GM12878 (cell line): ENCODE data around the gene FOXB1. TPM values are rescaled to one million over a fixed set of nuclear protein-coding genes. Genes with fewer than 3 reads are reported as not detected.

ENCODE experiments used
- ATAC-seq: fragments of 200-7000 bp; cut with Tn5 transposase; 3 replicates; pipeline ENCODE4 v1.9.1; 2020; ENCODE audit warnings: mild to moderate bottlenecking, moderate library complexity
- BruUV-seq: library from RNA; stranded (reverse); fragments of 400-500 nt; replicated peaks from 2 replicates; lab custom pipeline; 2021; lab: Mats Ljungman, UMichigan
- CTCF ChIA-PET: fragments of 300-600 bp; sonication (Branson Sonifier 250); formaldehyde crosslinking; extraction: SDS; loops from one replicate; lab custom pipeline; 2021; ENCODE audit warnings: inconsistent platforms; lab: Yijun Ruan, JAX
- POLR2A ChIA-PET: fragments of 350-600 bp; formaldehyde crosslinking; extraction: SDS; loops from one replicate; lab custom pipeline; 2021; ENCODE audit warnings: inconsistent platforms; lab: Charles Lee
- RAD21 ChIA-PET: fragments of 300-600 bp; sonication (Branson Sonifier 250); formaldehyde crosslinking; loops from one replicate; lab custom pipeline; 2023; ENCODE audit warnings: antibody characterized with exemption; ENCODE audit not compliant: unreplicated experiment; lab: Charles Lee
- SMC1A ChIA-PET: fragments of 300-600 bp; sonication (Branson Sonifier 250); formaldehyde crosslinking; loops from one replicate; lab custom pipeline; 2023; ENCODE audit not compliant: unreplicated experiment, uncharacterized antibody; lab: Charles Lee
- DNase-seq: peaks from one replicate; pipeline ENCODE4 v3.0.0-alpha.2; 2011; ENCODE audit warnings: low read depth, low spot score
- FAIRE-seq: peaks from 3 replicates; lab custom pipeline; 2011; peaks lifted over from hg19 to GRCh38; lab: Jason Lieb, UNC
- H2AFZ ChIP-seq: 2 replicates; pipeline ENCODE4 v1.6.0; 2011; ENCODE audit warnings: low read depth, low read length, control low read depth; ENCODE audit not compliant: control insufficient read depth
- H3K27ac ChIP-seq: 2 replicates; pipeline ENCODE4 v1.5.1; 2011; ENCODE audit warnings: control low read depth; ENCODE audit not compliant: control insufficient read depth, insufficient read depth
- H3K27me3 ChIP-seq, 2 experiments: replicated peaks in 1 of 2; 2 replicates each; pipeline versions ENCODE4 v1.6.0 to v1.6.1; 2011; ENCODE audit warnings: low read length in 1 of 2; ENCODE audit not compliant: control insufficient read depth in 2 of 2, insufficient read depth in 2 of 2
- H3K36me3 ChIP-seq, 2 experiments: 2 replicates each; pipeline ENCODE4 v1.5.1; 2011; ENCODE audit warnings: low read length in 1 of 2; ENCODE audit not compliant: control insufficient read depth in 2 of 2, insufficient read depth in 2 of 2
- H3K4me1 ChIP-seq: 2 replicates; pipeline ENCODE4 v1.6.1; 2011; ENCODE audit warnings: mild to moderate bottlenecking, low read length, moderate library complexity, mixed read lengths; ENCODE audit not compliant: control insufficient read depth, insufficient read depth
- H3K4me2 ChIP-seq: 2 replicates; pipeline ENCODE4 v1.6.0; 2011; ENCODE audit warnings: control low read depth; ENCODE audit not compliant: control insufficient read depth, insufficient read depth
- H3K4me3 ChIP-seq: fragments of 200-600 bp; sonication (generic); 2 replicates; pipeline ENCODE4 v1.5.1; 2016
- H3K79me2 ChIP-seq: 2 replicates; pipeline ENCODE4 v1.6.0; 2011; ENCODE audit warnings: low read length; ENCODE audit not compliant: control insufficient read depth, insufficient read depth
- H3K9ac ChIP-seq: 2 replicates; pipeline ENCODE4 v1.8.0; 2011; ENCODE audit warnings: low read length, control low read depth, mixed read lengths; ENCODE audit not compliant: control insufficient read depth, insufficient read depth
- H3K9me3 ChIP-seq: replicated peaks from 3 replicates; pipeline ENCODE4 v1.5.1; 2011; ENCODE audit warnings: mild to moderate bottlenecking, low read length; ENCODE audit not compliant: control insufficient read depth, insufficient read depth
- H4K20me1 ChIP-seq: 2 replicates; pipeline ENCODE4 v1.6.0; 2011; ENCODE audit not compliant: control insufficient read depth, insufficient read depth
- ATF3 ChIP-seq: IDR thresholded peaks from 2 replicates; pipeline ENCODE4 v1.6.1; 2011; ENCODE audit warnings: low read depth, mild to moderate bottlenecking, low read length, moderate library complexity, borderline replicate concordance; ENCODE audit errors: extremely low read depth
- BCL3 ChIP-seq: IDR thresholded peaks from 2 replicates; pipeline ENCODE4 v1.6.1; 2011; ENCODE audit warnings: borderline replicate concordance, low read depth, mild to moderate bottlenecking, moderate library complexity, low read length; ENCODE audit not compliant: insufficient read depth, poor library complexity, severe bottlenecking
- CREM ChIP-seq: IDR thresholded peaks from 2 replicates; pipeline ENCODE4 v1.6.1; 2014; ENCODE audit warnings: antibody characterized with exemption, low read depth
- DPF2 ChIP-seq: fragments of 450-650 bp; IDR thresholded peaks from 2 replicates; pipeline ENCODE4 v1.6.1; 2017; ENCODE audit warnings: mild to moderate bottlenecking
- EP300 ChIP-seq, 2 experiments: fragments of 150-350 bp in 1 of 2; IDR thresholded peaks; 2 replicates each; pipeline ENCODE4 v1.6.1; 2011 to 2012; ENCODE audit warnings: low read depth in 2 of 2, low read length in 2 of 2, borderline replicate concordance in 1 of 2, improper control_type of control experiment in 1 of 2, inconsistent platforms in 1 of 2; ENCODE audit not compliant: control insufficient read depth in 1 of 2
- IKZF2 ChIP-seq, 2 experiments: fragments of 450-650 bp; IDR thresholded peaks; 2 replicates each; pipeline ENCODE4 v1.6.1; 2017; ENCODE audit warnings: mild to moderate bottlenecking in 2 of 2, moderate library complexity in 2 of 2
- MTA3 ChIP-seq: IDR thresholded peaks from 2 replicates; pipeline ENCODE4 v1.6.1; 2012; ENCODE audit warnings: low read length, inconsistent platforms, borderline replicate concordance
- NR2F1 ChIP-seq: fragments of 450-650 bp; conservative IDR thresholded peaks from 2 replicates; pipeline ENCODE4 v1.6.1; 2017; ENCODE audit warnings: mild to moderate bottlenecking
- POLR2A ChIP-seq: IDR thresholded peaks from 2 replicates; pipeline ENCODE4 v1.6.1; 2011; ENCODE audit warnings: low read depth, mild to moderate bottlenecking, low read length
- RBBP5 ChIP-seq: fragments of 200-600 bp; sonication (generic); conservative IDR thresholded peaks from 2 replicates; pipeline ENCODE4 v1.6.1; 2016
- RUNX3 ChIP-seq: IDR thresholded peaks from 2 replicates; pipeline ENCODE4 v1.6.1; 2012; ENCODE audit warnings: low read length, inconsistent platforms
- STAT3 ChIP-seq: IDR thresholded peaks from 2 replicates; pipeline ENCODE4 v1.6.1; 2011; ENCODE audit warnings: low read depth, low read length, improper control_type of control experiment
- ZNF24 ChIP-seq: fragments of 450-650 bp; IDR thresholded peaks from 2 replicates; pipeline ENCODE4 v1.6.1; 2017; ENCODE audit warnings: antibody characterized with exemption, mild to moderate bottlenecking
- ZNF384 ChIP-seq: IDR thresholded peaks from 2 replicates; pipeline ENCODE4 v1.6.1; 2012; ENCODE audit warnings: low read depth, mild to moderate bottlenecking, low read length, improper control_type of control experiment, borderline replicate concordance
- ZNF622 ChIP-seq: fragments of 450-650 bp; IDR thresholded peaks from 2 replicates; pipeline ENCODE4 v1.6.1; 2017; ENCODE audit warnings: mild to moderate bottlenecking, inconsistent platforms
- in situ Hi-C: fragments of 300-500 bp; cut with MboI; formaldehyde crosslinking; loops from 9 replicates; pipeline ENCODE4 v1.14.3; 2018; ENCODE audit warnings: mixed read lengths
- intact Hi-C: fragments of 100-400 bp; cut with micrococcal nuclease; formaldehyde crosslinking; loops from one replicate; pipeline ENCODE4 v1.14.2; 2022; ENCODE audit not compliant: unreplicated experiment
- polyA plus RNA-seq, 11 experiments: library from polyadenylated mRNA; depleted of rRNA in 4 of 11; unstranded in 6 of 11; stranded (reverse) in 5 of 11; fragments of >200 nt; fragmentation: Nextera tagmentation in 4 of 11; fragmentation: Illumina TruSeq in 1 of 11; extraction: Ambion mirVana in 4 of 11; extraction: Trizol in 1 of 11; gene quantifications; 1 replicate in 1 of 11; 2 replicates in 10 of 11; pipeline versions ENCODE4 v1.2.1 to v1.2.3, GENCODE V29; 2011 to 2016; ENCODE audit warnings: inconsistent platforms in 2 of 11, missing spikeins in 2 of 11, low read depth in 1 of 11
- total RNA-seq, 4 experiments: library from RNA; depleted of rRNA in 3 of 4; stranded (reverse); fragments of >200 nt in 3 of 4; fragmentation: Illumina TruSeq in 1 of 4; extraction: Trizol in 1 of 4; gene quantifications; 2 replicates each; pipeline versions ENCODE4 v1.2.1 to v1.2.3, GENCODE V29; 2013 to 2021

The FOXB1 gene
- total and polyA plus RNA-seq, 10 of the 15 experiments (the other 5 are each of a cell fraction or from before 2014, with no cell fraction given) = not detected

GRCh38 chr15:59958288-59958687 is 45.8 kb upstream of the FOXB1 start:
- Histone ChIP-seq H3K4me1 (no peaks in the 10 kb centered on the region), H3K4me3 (no peak overlapping the region), H3K4me2 (no peak overlapping the region), H4K20me1 (no peaks in the 10 kb centered on the region), H3K27ac (no peak overlapping the region), H3K27me3 (no peaks in the 10 kb centered on the region), H3K79me2 (no peaks in the 10 kb centered on the region), H3K9me3 (no peaks in the 10 kb centered on the region; the same call in 2 of the 3 replicates), H3K9ac (no peak overlapping the region), H3K36me3 (no peaks in the 10 kb centered on the region), H2AFZ (no peak overlapping the region)
- intact Hi-C loops (no loop called here), in situ Hi-C loops (no loop called here)
- ATAC-seq = no peak
- ChIA-PET SMC1A (interaction anchor here (1.0 kb wide), 1 partner anchor 42 kb away, joined by 3 read pairs; no protein-coding TSS in a partner anchor), RAD21 (no interaction called here), POLR2A (no interaction called here), CTCF (no interaction called here)
- TF ChIP-seq DPF2 (no peak), RUNX3 (peak; percentile 52), ZNF384 (no peak), IKZF2 (IDR thresholded peaks at IDR 0.05) (no peak)
- no TSS peak for BruUV-seq
- no peak for FAIRE-seq
- DNase-seq = no peak

GRCh38 chr15:59960318-59960717 is 43.8 kb upstream of the FOXB1 start:
- intact Hi-C loops = no loop called here
- ChIA-PET SMC1A (no interaction called here), POLR2A (no interaction called here)
- H3K9ac ChIP-seq = no peak overlapping the region
- no peak for FAIRE-seq
- no peaks in the 10 kb centered on the region for H3K27me3 ChIP-seq
- in situ Hi-C loops = no loop called here
- DNase-seq = no peak
- TF ChIP-seq BCL3 = no peak
- no peak for TF ChIP-seq POLR2A
- TF ChIP-seq ZNF622 = no peak
- TF ChIP-seq IKZF2 (IDR thresholded peaks at IDR 0.05) = no peak
- TF ChIP-seq CREM = no peak
- no peak for TF ChIP-seq ATF3
- TF ChIP-seq EP300 (IDR thresholded peaks at IDR 0.05; ENCODE audit: borderline replicate concordance in 1 of 2, control insufficient read depth in 1 of 2, low read depth in 2 of 2, low read length in 2 of 2) = no peak
- TF ChIP-seq MTA3 = no peak
- TF ChIP-seq ZNF24 = no peak
- TF ChIP-seq NR2F1 = no peak
- TF ChIP-seq RBBP5 = no peak
- TF ChIP-seq STAT3 = no peak
- TF ChIP-seq, all 136 proteins: peak for 0
- no peaks in the 10 kb centered on the region for H3K4me1 ChIP-seq
- ChIA-PET CTCF (no interaction called here), RAD21 (no interaction called here)
- H2AFZ ChIP-seq = no peak overlapping the region
- no TSS peak for BruUV-seq
- H3K9me3 ChIP-seq = no peaks in the 10 kb centered on the region; the same call in 2 of the 3 replicates
- H4K20me1 ChIP-seq = no peaks in the 10 kb centered on the region
- H3K36me3 ChIP-seq = no peaks in the 10 kb centered on the region
- no peak overlapping the region for H3K27ac ChIP-seq
- no peak overlapping the region for H3K4me2 ChIP-seq
- no peak for ATAC-seq
- no peaks in the 10 kb centered on the region for H3K79me2 ChIP-seq
- no peak overlapping the region for H3K4me3 ChIP-seq
